SK-N-SH (cell line): ENCODE data around the gene ORC3. TPM values are rescaled to one million over a fixed set of nuclear protein-coding genes. Genes with fewer than 3 reads are reported as not detected.

Experiments used
- CTCF ChIA-PET: fragments of 300-600, 350-600 bp; formaldehyde crosslinking; extraction: SDS; loops from one replicate; lab custom pipeline; 2021; lab: Yijun Ruan, JAX
- POLR2A ChIA-PET: fragments of 350-600 bp; sonication (Branson Sonifier 250); formaldehyde crosslinking; extraction: SDS; loops from one replicate; lab custom pipeline; 2020; ENCODE audit warnings: antibody characterized with exemption, inconsistent platforms; lab: Yijun Ruan, JAX
- DNase-seq: peaks from one replicate; pipeline ENCODE4 v3.0.0; 2012
- H2AFZ ChIP-seq: fragments of 200-600 bp; sonication (generic); 2 replicates; pipeline ENCODE4 v1.8.1; 2016; ENCODE audit warnings: antibody characterized with exemption, mild to moderate bottlenecking, low read depth
- H3F3A ChIP-seq: fragments of 200-600 bp; sonication (generic); replicated peaks from 2 replicates; pipeline ENCODE3; 2016; ENCODE audit warnings: antibody characterized with exemption, mild to moderate bottlenecking; ENCODE audit not compliant: insufficient read depth
- H3K27ac ChIP-seq, 2 experiments: fragments of 200-500 bp in 1 of 2; fragments of 200-600 bp in 1 of 2; sonication (Bioruptor generic) in 1 of 2; sonication (generic), shearing (Covaris generic) in 1 of 2; 2 replicates each; pipeline versions ENCODE4 v1.5.1 to v1.6.1; 2014 to 2016; ENCODE audit warnings: low read depth in 2 of 2, inconsistent platforms in 1 of 2, low read length in 1 of 2, mild to moderate bottlenecking in 1 of 2, mixed read lengths in 1 of 2
- H3K27me3 ChIP-seq: fragments of 200-600 bp; sonication (generic), shearing (Covaris generic); 2 replicates; pipeline ENCODE4 v1.6.1; 2016; ENCODE audit warnings: mixed run types; ENCODE audit not compliant: insufficient read depth
- H3K36me3 ChIP-seq, 2 experiments: fragments of 200-500 bp in 1 of 2; fragments of 200-600 bp in 1 of 2; sonication (Bioruptor generic) in 1 of 2; sonication (generic) in 1 of 2; replicated peaks in 1 of 2; 2 replicates each; pipeline versions ENCODE3 to v1.5.1; 2014 to 2016; ENCODE audit warnings: low read length in 1 of 2, mild to moderate bottlenecking in 1 of 2; ENCODE audit not compliant: insufficient read depth in 2 of 2, control insufficient read depth in 1 of 2
- H3K4me1 ChIP-seq, 2 experiments: fragments of 200-500 bp in 1 of 2; fragments of 200-600 bp in 1 of 2; sonication (Bioruptor generic) in 1 of 2; sonication (generic), shearing (Covaris generic) in 1 of 2; 2 replicates each; pipeline versions ENCODE4 v1.5.1 to v1.6.1; 2014 to 2016; ENCODE audit warnings: low read depth in 1 of 2, low read length in 1 of 2, mixed run types in 1 of 2; ENCODE audit not compliant: insufficient read depth in 2 of 2, control insufficient read depth in 1 of 2
- H3K4me2 ChIP-seq: fragments of 200-600 bp; sonication (generic), shearing (Covaris generic); 2 replicates; pipeline ENCODE4 v1.6.1; 2017; ENCODE audit warnings: mixed run types
- H3K4me3 ChIP-seq, 2 experiments: fragments of 200-500 bp in 1 of 2; fragments of 200-600 bp in 1 of 2; sonication (Bioruptor generic) in 1 of 2; sonication (generic), shearing (Covaris generic) in 1 of 2; 2 replicates each; pipeline versions ENCODE4 v1.5.1 to v1.8.1; 2014 to 2016; ENCODE audit warnings: low read depth in 2 of 2, inconsistent platforms in 1 of 2, low read length in 1 of 2, mild to moderate bottlenecking in 1 of 2, mixed read lengths in 1 of 2, moderate library complexity in 1 of 2
- H3K79me2 ChIP-seq: fragments of 200-600 bp; sonication (generic); 2 replicates; pipeline ENCODE4 v1.8.1; 2017; ENCODE audit warnings: mild to moderate bottlenecking; ENCODE audit not compliant: insufficient read depth
- H3K9ac ChIP-seq: fragments of 200-600 bp; sonication (generic); 2 replicates; pipeline ENCODE4 v1.6.1; 2017; ENCODE audit warnings: mixed run types
- H3K9me2 ChIP-seq: fragments of 200-600 bp; sonication (generic); 2 replicates; pipeline ENCODE4 v1.6.1; 2017; ENCODE audit warnings: mixed run types
- H3K9me3 ChIP-seq: fragments of 200-600 bp; sonication (generic); 2 replicates; pipeline ENCODE4 v1.6.1; 2017; ENCODE audit warnings: mixed run types, mild to moderate bottlenecking, moderate library complexity
- H4K20me1 ChIP-seq: fragments of 200-600 bp; sonication (generic); 2 replicates; pipeline ENCODE4 v1.6.1; 2017; ENCODE audit warnings: mild to moderate bottlenecking, mixed run types; ENCODE audit not compliant: insufficient read depth
- CHD2 ChIP-seq: fragments of 150-350 bp; IDR thresholded peaks from 2 replicates; pipeline ENCODE4 v1.6.1; 2018; ENCODE audit warnings: low read length; ENCODE audit not compliant: partially characterized antibody
- EP300 ChIP-seq, 2 experiments: IDR thresholded peaks; 2 replicates each; pipeline versions ENCODE4 v1.4.0 to v1.6.1; 2012; ENCODE audit warnings: borderline replicate concordance in 1 of 2, low read depth in 1 of 2, low read length in 1 of 2
- FOSL2 ChIP-seq: IDR thresholded peaks from 2 replicates; pipeline ENCODE4 v1.4.0; 2012; ENCODE audit warnings: low read depth, mild to moderate bottlenecking, moderate library complexity, borderline replicate concordance
- IRF3 ChIP-seq: fragments of 150-350 bp; IDR thresholded peaks from 2 replicates; pipeline ENCODE4 v1.6.1; 2016; ENCODE audit warnings: mild to moderate bottlenecking, low read depth, low read length
- MAX ChIP-seq: IDR thresholded peaks from 2 replicates; pipeline ENCODE4 v1.4.0; 2012; ENCODE audit warnings: low read depth
- MEF2A ChIP-seq: IDR thresholded peaks from 2 replicates; pipeline ENCODE4 v1.4.0; 2012; ENCODE audit warnings: low read depth, borderline replicate concordance
- MXI1 ChIP-seq: IDR thresholded peaks from 2 replicates; pipeline ENCODE4 v1.6.1; 2012; ENCODE audit warnings: mild to moderate bottlenecking, low read depth, low read length, improper control_type of control experiment
- PBX3 ChIP-seq: IDR thresholded peaks from 2 replicates; pipeline ENCODE4; 2012
- POLR2AphosphoS5 ChIP-seq: IDR thresholded peaks from 2 replicates; pipeline ENCODE4 v1.6.1; 2012; ENCODE audit warnings: low read depth, low read length
- RCOR1 ChIP-seq: fragments of 150-350 bp; IDR thresholded peaks from 2 replicates; pipeline ENCODE4 v1.6.1; 2017; ENCODE audit warnings: antibody characterized with exemption, low read length
- RFX5 ChIP-seq: IDR thresholded peaks from 2 replicates; pipeline ENCODE4 v1.6.1; 2012; ENCODE audit warnings: mild to moderate bottlenecking, improper control_type of control experiment, low read length
- RXRA ChIP-seq: IDR thresholded peaks from 2 replicates; pipeline ENCODE4 v1.4.0; 2012; ENCODE audit warnings: low read depth, mild to moderate bottlenecking, borderline replicate concordance
- SIN3A ChIP-seq: IDR thresholded peaks from 2 replicates; pipeline ENCODE4 v1.6.1; 2012; ENCODE audit warnings: low read depth, mild to moderate bottlenecking, low read length, moderate library complexity, borderline replicate concordance
- SMC3 ChIP-seq: IDR thresholded peaks from 2 replicates; pipeline ENCODE4 v1.6.1; 2012; ENCODE audit warnings: low read depth, low read length, improper control_type of control experiment
- TAF1 ChIP-seq: IDR thresholded peaks from 2 replicates; pipeline ENCODE4 v1.6.1; 2012; ENCODE audit warnings: low read depth, mild to moderate bottlenecking, low read length, moderate library complexity, borderline replicate concordance
- YY1 ChIP-seq: IDR thresholded peaks from 2 replicates; pipeline ENCODE4 v1.4.0; 2012; ENCODE audit warnings: low read depth, mild to moderate bottlenecking
- polyA plus RNA-seq, 3 experiments: library from polyadenylated mRNA; depleted of rRNA; stranded (reverse); fragments of >200 nt; gene quantifications; 2 replicates each; pipeline ENCODE4 v1.2.3, GENCODE V29; 2012

ORC3 gene
- polyA plus RNA-seq, 1 of the 3 experiments (the other 2 are of a cell fraction): 13.3 TPM

GRCh38 chr6:87655824-87656223 is 65.9 kb downstream of the ORC3 start:
- H3K9me2 ChIP-seq: no peaks in the 10 kb centered on the region
- DNase-seq: no peak
- H3K27me3 ChIP-seq: no peaks in the 10 kb centered on the region
- H3K4me3 ChIP-seq: no peak overlapping the region
- no peaks in the 10 kb centered on the region for H3K79me2 ChIP-seq
- no peak overlapping the region for H2AFZ ChIP-seq
- H3K4me2 ChIP-seq: no peak overlapping the region
- no peaks in the 10 kb centered on the region for H4K20me1 ChIP-seq
- H3K27ac ChIP-seq: no peak overlapping the region
- peaks cover 6% of the 10 kb centered on the region for H3F3A ChIP-seq
- TF ChIP-seq TAF1 (no peak), IRF3 (no peak), CHD2 (no peak), MEF2A (no peak), SMC3 (no peak), RXRA (no peak), SIN3A (no peak), RCOR1 (no peak), RFX5 (no peak), POLR2AphosphoS5 (no peak), PBX3 (no peak), YY1 (no peak), FOSL2 (no peak), MXI1 (no peak)
- no peak overlapping the region for H3K9ac ChIP-seq
- CTCF ChIA-PET: interaction anchor here (1.0 kb wide), 1 partner anchor 44 kb away, joined by 3 read pairs; no protein-coding TSS in a partner anchor
- POLR2A ChIA-PET: no interaction called here
- no peaks in the 10 kb centered on the region for H3K9me3 ChIP-seq
- H3K4me1 ChIP-seq: peaks cover 0 to 20% of the 10 kb centered on the region in 2 experiments; a peak in 1 of 4 replicates
- H3K36me3 ChIP-seq: peaks cover 17 to 37% of the 10 kb centered on the region in 2 experiments

GRCh38 chr6:87656857-87657256 is 66.9 kb downstream of the ORC3 start:
- Histone ChIP-seq H4K20me1 (no peaks in the 10 kb centered on the region), H3K36me3 (peaks cover 21 to 41% of the 10 kb centered on the region in 2 experiments), H3K79me2 (no peaks in the 10 kb centered on the region), H3F3A (peaks cover 3% of the 10 kb centered on the region), H2AFZ (no peak overlapping the region), H3K27me3 (no peaks in the 10 kb centered on the region), H3K9me3 (no peaks in the 10 kb centered on the region), H3K9me2 (no peaks in the 10 kb centered on the region), H3K4me3 (no peak overlapping the region), H3K27ac (no peak overlapping the region), H3K9ac (no peak overlapping the region), H3K4me1 (peaks cover 0 to 20% of the 10 kb centered on the region in 2 experiments; a peak in 1 of 4 replicates), H3K4me2 (no peak overlapping the region)
- no peak for DNase-seq
- POLR2A ChIA-PET: no interaction called here
- no peak for TF ChIP-seq TAF1
- no peak for TF ChIP-seq CHD2
- no peak for TF ChIP-seq EP300 (IDR thresholded peaks at IDR 0.05; ENCODE audit: borderline replicate concordance in 1 of 2, low read depth in 1 of 2, low read length in 1 of 2)
- no peak for TF ChIP-seq MAX
- CTCF ChIA-PET: no interaction called here
